Endothelial cell of umbilical vein (primary cell): Measurements from ENCODE around the gene DCLK2. TPM values are rescaled to one million over a fixed set of nuclear protein-coding genes. Genes with fewer than 3 reads are reported as not detected.

Experiments used
- BruUV-seq: library from RNA; stranded (reverse); fragments of 400-500 nt; replicated peaks from 2 replicates; lab custom pipeline; 2021; lab: Mats Ljungman, UMichigan
- CTCF ChIA-PET: fragments of 300-600, 350-600 bp; sonication (Branson Sonifier 250); formaldehyde crosslinking; loops from one replicate; lab custom pipeline; 2021; ENCODE audit warnings: antibody characterized with exemption, inconsistent platforms; lab: Charles Lee
- POLR2A ChIA-PET: fragments of 300-600, 350-600 bp; sonication (Branson Sonifier 250); formaldehyde crosslinking; loops from one replicate; lab custom pipeline; 2021; ENCODE audit warnings: antibody characterized with exemption, inconsistent platforms; lab: Charles Lee
- DNase-seq: peaks from one replicate; pipeline ENCODE4 v3.0.0-alpha.2; 2011; ENCODE audit warnings: low read depth, low spot score
- FAIRE-seq: peaks from 2 replicates; lab custom pipeline; 2011; peaks lifted over from hg19 to GRCh38; lab: Jason Lieb, UNC
- H2AFZ ChIP-seq: 2 replicates; pipeline ENCODE4 v1.6.0; 2012; ENCODE audit warnings: low read depth, low read length, control low read depth, inconsistent platforms
- H3K27ac ChIP-seq: 2 replicates; pipeline ENCODE4 v1.5.1; 2011; ENCODE audit warnings: low read depth, mild to moderate bottlenecking, control low read depth, low read length, moderate library complexity; ENCODE audit not compliant: insufficient read depth
- H3K27me3 ChIP-seq, 2 experiments: 2 replicates each; pipeline versions ENCODE4 v1.6.0 to v1.6.1; 2011; ENCODE audit warnings: low read length in 2 of 2, mixed read lengths in 1 of 2; ENCODE audit not compliant: control insufficient read depth in 2 of 2, insufficient read depth in 2 of 2
- H3K36me3 ChIP-seq, 2 experiments: 2 replicates in 1 of 2; 3 replicates in 1 of 2; pipeline ENCODE4 v1.5.1; 2011; ENCODE audit warnings: low read length in 2 of 2, mild to moderate bottlenecking in 1 of 2, moderate library complexity in 1 of 2; ENCODE audit not compliant: control insufficient read depth in 2 of 2, insufficient read depth in 2 of 2; ENCODE audit errors: extremely low read depth in 1 of 2
- H3K4me1 ChIP-seq: 3 replicates; pipeline ENCODE4 v1.5.1; 2011; ENCODE audit warnings: mild to moderate bottlenecking, low read length; ENCODE audit not compliant: control insufficient read depth, insufficient read depth; ENCODE audit errors: extremely low read depth
- H3K4me2 ChIP-seq: 2 replicates; pipeline ENCODE4 v1.6.1; 2011; ENCODE audit warnings: low read length, control low read depth, mixed read lengths; ENCODE audit not compliant: insufficient read depth
- H3K4me3 ChIP-seq, 3 experiments: fragments of 200-600 bp in 1 of 3; sonication (generic), shearing (Covaris generic) in 1 of 3; replicated peaks in 1 of 3; 2 replicates each; pipeline ENCODE4 v1.5.1; 2011 to 2016; ENCODE audit warnings: control low read depth in 3 of 3, low read length in 3 of 3, mild to moderate bottlenecking in 2 of 3, inconsistent platforms in 1 of 3, low read depth in 1 of 3, moderate library complexity in 1 of 3; ENCODE audit not compliant: insufficient read depth in 1 of 3
- H3K79me2 ChIP-seq: 2 replicates; pipeline ENCODE4 v1.6.0; 2012; ENCODE audit warnings: low read length, inconsistent platforms; ENCODE audit not compliant: control insufficient read depth, insufficient read depth
- H3K9ac ChIP-seq: replicated peaks from 2 replicates; pipeline ENCODE3; 2011; ENCODE audit warnings: low read length, control low read depth; ENCODE audit not compliant: insufficient read depth; ENCODE audit errors: extremely low read depth
- H3K9me1 ChIP-seq: replicated peaks from 3 replicates; pipeline ENCODE4 v1.6.0; 2011; ENCODE audit warnings: mild to moderate bottlenecking, low read length; ENCODE audit not compliant: control insufficient read depth, insufficient read depth; ENCODE audit errors: extremely low read depth
- H3K9me3 ChIP-seq: replicated peaks from 2 replicates; pipeline ENCODE4 v1.5.1; 2012; ENCODE audit warnings: low read length, inconsistent platforms; ENCODE audit not compliant: control insufficient read depth, insufficient read depth
- H4K20me1 ChIP-seq: replicated peaks from 2 replicates; pipeline ENCODE3; 2011; ENCODE audit warnings: mild to moderate bottlenecking, low read length; ENCODE audit not compliant: control insufficient read depth, insufficient read depth; ENCODE audit errors: extremely low read depth
- CTCF ChIP-seq, 2 donors: IDR thresholded peaks; 1 replicate in 1 of 2; 2 replicates in 1 of 2; pipeline ENCODE4 v1.5.1; 2011; ENCODE audit warnings: low read length in 2 of 2, mild to moderate bottlenecking in 2 of 2, moderate library complexity in 2 of 2, control low read depth in 1 of 2, inconsistent platforms in 1 of 2, low read depth in 1 of 2; ENCODE audit not compliant: insufficient read depth in 1 of 2; ENCODE audit errors: extremely low read depth in 1 of 2
- JUN ChIP-seq: IDR thresholded peaks from 2 replicates; pipeline ENCODE4 v1.6.1; 2011; ENCODE audit warnings: borderline replicate concordance, low read depth; ENCODE audit not compliant: insufficient read length, insufficient read depth
- MAX ChIP-seq: IDR thresholded peaks from 2 replicates; pipeline ENCODE4 v1.6.1; 2011; ENCODE audit not compliant: insufficient read depth, insufficient read length
- MYC ChIP-seq: IDR thresholded peaks from one replicate; pipeline ENCODE4 v1.6.1; 2011; ENCODE audit warnings: mild to moderate bottlenecking, low read depth, low read length
- POLR2A ChIP-seq: IDR thresholded peaks from 2 replicates; pipeline ENCODE4 v1.6.1; 2012; ENCODE audit warnings: low read depth, mild to moderate bottlenecking, control low read depth, low read length
- dilution Hi-C: fragments of 300-500 bp; cut with MboI; formaldehyde crosslinking; loops from one replicate; pipeline ENCODE4 v1.15.0; 2019; ENCODE audit warnings: low sequenced_read_pairs; ENCODE audit not compliant: extremely low pct_ligation_motif_present
- intact Hi-C: fragments of 100-400 bp; cut with micrococcal nuclease; formaldehyde crosslinking; loops from one replicate; pipeline ENCODE4 v1.10.0; 2022
- polyA plus RNA-seq, 4 experiments: library from polyadenylated mRNA; depleted of rRNA in 3 of 4; stranded (reverse) in 3 of 4; unstranded in 1 of 4; fragments of >200 nt; gene quantifications; 2 replicates each; pipeline versions ENCODE4 v1.2.1 to v1.2.3, GENCODE V29; 2011 to 2012; ENCODE audit warnings: missing spikeins in 1 of 4
- total RNA-seq: library from RNA; stranded (reverse); gene quantifications from 2 replicates; pipeline ENCODE4 v1.2.3, GENCODE V29; 2021

Gene DCLK2
- total and polyA plus RNA-seq, 2 donors (not counting 3 experiments of a cell fraction or from before 2014, with no cell fraction given): 1.7 to 4.7 TPM

GRCh38 chr4:150126201-150126863 lies 48.1 kb downstream of the DCLK2 start:
- Histone ChIP-seq H3K4me1 (peaks cover 13% of the 10 kb centered on the region), H3K27me3 (no peaks in the 10 kb centered on the region), H3K4me3 (no peak overlapping the region), H2AFZ (peak overlapping the region; percentile 41), H3K9ac (no peak overlapping the region), H3K27ac (peak overlapping the region; percentile 48), H3K79me2 (no peaks in the 10 kb centered on the region), H3K4me2 (peak overlapping the region; percentile 63), H3K9me3 (no peaks in the 10 kb centered on the region), H4K20me1 (no peaks in the 10 kb centered on the region), H3K9me1 (no peaks in the 10 kb centered on the region), H3K36me3 (no peaks in the 10 kb centered on the region)
- dilution Hi-C loops (no loop called here), intact Hi-C loops (no loop called here)
- no TSS peak for BruUV-seq
- DNase-seq (no peak), FAIRE-seq (peak; percentile 43)
- ChIA-PET POLR2A (no interaction called here), CTCF (interaction anchor here (2.7 kb wide), 1 partner anchor 10 kb away, joined by 7 read pairs; no protein-coding TSS in a partner anchor)
- TF ChIP-seq MYC (no peak), JUN (no peak), POLR2A (no peak), MAX (no peak), CTCF (IDR thresholded peaks at IDR 0.05; ENCODE audit: extremely low read depth in 1 of 2, insufficient read depth in 1 of 2, low read depth in 1 of 2, low read length in 2 of 2) (no peak)
